Trophoblast cell (in vitro differentiated cells and primary cell): ENCODE results near the gene ZCCHC18.
"Not testable (repeated sequence)": the region's sequence is repeated elsewhere in the genome, so short reads cannot be mapped to it uniquely, and the experiment has no call there.

Source experiments
- DNase-seq, 2 donors: peaks; one replicate each; pipeline ENCODE4 v3.0.0-alpha.2; 2016
- H2AFZ ChIP-seq: 2 replicates; pipeline ENCODE4 v1.6.1; 2013; ENCODE audit warnings: low read length, moderate library complexity, mild to moderate bottlenecking; ENCODE audit not compliant: insufficient read depth, poor library complexity
- H2AK5ac ChIP-seq: 2 replicates; pipeline ENCODE4 v1.6.1; 2013; ENCODE audit warnings: mild to moderate bottlenecking, low read length
- H2BK120ac ChIP-seq: 2 replicates; pipeline ENCODE4 v1.6.1; 2013; ENCODE audit warnings: low read length, mild to moderate bottlenecking, moderate library complexity; ENCODE audit not compliant: insufficient read depth, poor library complexity
- H2BK12ac ChIP-seq: 2 replicates; pipeline ENCODE4 v1.6.1; 2013; ENCODE audit warnings: mild to moderate bottlenecking, low read length, moderate library complexity
- H2BK5ac ChIP-seq: 2 replicates; pipeline ENCODE4 v1.6.1; 2013; ENCODE audit warnings: low read length, low read depth, moderate library complexity, mild to moderate bottlenecking; ENCODE audit not compliant: poor library complexity
- H3K14ac ChIP-seq: 2 replicates; pipeline ENCODE4 v1.6.1; 2013; ENCODE audit warnings: mild to moderate bottlenecking, low read length
- H3K18ac ChIP-seq: 2 replicates; pipeline ENCODE4 v1.6.1; 2013; ENCODE audit warnings: mild to moderate bottlenecking, low read length
- H3K23ac ChIP-seq: 2 replicates; pipeline ENCODE4 v1.6.1; 2013; ENCODE audit warnings: low read length
- H3K27ac ChIP-seq: 2 replicates; pipeline ENCODE4 v1.5.1; 2013; ENCODE audit warnings: low read depth, mild to moderate bottlenecking, inconsistent platforms, low read length, moderate library complexity
- H3K27me3 ChIP-seq: 2 replicates; pipeline ENCODE4 v1.6.1; 2013; ENCODE audit warnings: inconsistent platforms, mild to moderate bottlenecking, low read length, moderate library complexity; ENCODE audit not compliant: insufficient read depth
- H3K36me3 ChIP-seq, 2 experiments: 1 replicate in 1 of 2; 2 replicates in 1 of 2; pipeline ENCODE4 v1.6.1; 2013; ENCODE audit warnings: low read length in 2 of 2, mild to moderate bottlenecking in 2 of 2, moderate library complexity in 1 of 2; ENCODE audit not compliant: insufficient read depth in 2 of 2, control insufficient read depth in 1 of 2
- H3K4ac ChIP-seq: 2 replicates; pipeline ENCODE4 v1.6.1; 2013; ENCODE audit warnings: low read depth, mild to moderate bottlenecking, low read length, moderate library complexity
- H3K4me1 ChIP-seq, 2 experiments: 1 replicate in 1 of 2; 2 replicates in 1 of 2; pipeline ENCODE4 v1.6.1; 2013; ENCODE audit warnings: low read length in 2 of 2, mild to moderate bottlenecking in 2 of 2, moderate library complexity in 1 of 2; ENCODE audit not compliant: insufficient read depth in 2 of 2, control insufficient read depth in 1 of 2
- H3K4me2 ChIP-seq: 2 replicates; pipeline ENCODE4 v1.6.1; 2013; ENCODE audit warnings: inconsistent platforms, mild to moderate bottlenecking, low read length, moderate library complexity
- H3K4me3 ChIP-seq: 2 replicates; pipeline ENCODE4 v1.5.1; 2013; ENCODE audit warnings: mild to moderate bottlenecking, low read depth, low read length, inconsistent platforms
- H3K79me1 ChIP-seq: one replicate; pipeline ENCODE4 v1.6.1; 2013; ENCODE audit warnings: low read length
- H3K79me2 ChIP-seq: 2 replicates; pipeline ENCODE4 v1.6.1; 2013; ENCODE audit warnings: low read length, mild to moderate bottlenecking; ENCODE audit not compliant: control insufficient read depth, insufficient read depth, poor library complexity
- H3K9ac ChIP-seq: 2 replicates; pipeline ENCODE4 v1.6.1; 2013; ENCODE audit warnings: mild to moderate bottlenecking, low read length
- H3K9me3 ChIP-seq: 2 replicates; pipeline ENCODE4 v1.6.1; 2013; ENCODE audit warnings: low read depth, mild to moderate bottlenecking, control low read depth, inconsistent platforms, low read length; ENCODE audit not compliant: insufficient read depth
- H4K12ac ChIP-seq: 2 replicates; pipeline ENCODE4 v1.6.1; 2013; ENCODE audit warnings: low read depth, mild to moderate bottlenecking, low read length, moderate library complexity
- H4K8ac ChIP-seq: 2 replicates; pipeline ENCODE4 v1.6.1; 2013; ENCODE audit warnings: low read depth, mild to moderate bottlenecking, low read length, moderate library complexity
- H4K91ac ChIP-seq: one replicate; pipeline ENCODE4 v1.6.1; 2013; ENCODE audit warnings: low read depth, mild to moderate bottlenecking, low read length, moderate library complexity
- WGBS: extraction: QIAGEN DNeasy Blood & Tissue Kit; methylation state at CpG from one replicate; pipeline ENCODE4 v1.1.7; 2013; ENCODE audit warnings: missing lambda C conversion rate; ENCODE audit not compliant: insufficient read length, insufficient coverage; ENCODE audit errors: extremely low coverage; 5-methylcytosine and 5-hydroxymethylcytosine counted together

The ZCCHC18 gene

DNA sequence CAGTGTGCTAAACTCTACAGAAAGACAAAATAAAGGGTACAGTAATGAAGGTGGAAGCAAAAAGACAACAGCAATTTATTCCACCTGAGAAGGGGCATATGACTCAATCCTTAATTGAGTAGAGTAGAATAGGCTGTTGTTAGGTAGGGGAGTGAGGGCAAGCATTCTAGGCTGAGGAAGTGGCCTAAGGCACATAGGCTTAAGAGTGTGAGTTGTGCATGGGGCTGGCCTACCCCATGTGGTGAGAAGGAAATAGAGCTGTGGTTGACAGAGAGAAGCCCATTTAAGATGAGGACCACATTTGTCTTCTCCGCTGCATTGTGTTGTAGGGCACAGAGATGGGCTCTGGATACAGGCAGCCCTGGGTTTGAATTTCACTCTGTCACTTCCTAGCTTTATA is 3.4 kb upstream of the ZCCHC18 start:
- H2BK12ac ChIP-seq = no peak overlapping the region
- DNase-seq = no peak
- no peak overlapping the region for H3K4me2 ChIP-seq
- no peak overlapping the region for H3K23ac ChIP-seq
- H3K79me2 ChIP-seq = no peaks in the 10 kb centered on the region
- H3K9ac ChIP-seq = no peak overlapping the region
- no peak overlapping the region for H4K8ac ChIP-seq
- no peak overlapping the region for H2AFZ ChIP-seq
- H3K14ac ChIP-seq = no peak overlapping the region
- no peak overlapping the region for H4K91ac ChIP-seq
- H2AK5ac ChIP-seq = no peak overlapping the region
- WGBS = no CpG with 5 or more reads among the region's 1 CpG
- no peak overlapping the region for H2BK5ac ChIP-seq
- no peak overlapping the region for H3K27ac ChIP-seq
- peaks cover 0 to 2% of the 10 kb centered on the region in 2 experiments for H3K4me1 ChIP-seq
- H3K18ac ChIP-seq = no peak overlapping the region
- H3K4ac ChIP-seq = no peak overlapping the region
- no peaks in the 10 kb centered on the region for H3K36me3 ChIP-seq
- no peak overlapping the region for H2BK120ac ChIP-seq
- no peak overlapping the region for H4K12ac ChIP-seq
- no peaks in the 10 kb centered on the region for H3K27me3 ChIP-seq
- peaks cover 2% of the 10 kb centered on the region for H3K79me1 ChIP-seq
- no peaks in the 10 kb centered on the region for H3K9me3 ChIP-seq
- H3K4me3 ChIP-seq = no peak overlapping the region

DNA sequence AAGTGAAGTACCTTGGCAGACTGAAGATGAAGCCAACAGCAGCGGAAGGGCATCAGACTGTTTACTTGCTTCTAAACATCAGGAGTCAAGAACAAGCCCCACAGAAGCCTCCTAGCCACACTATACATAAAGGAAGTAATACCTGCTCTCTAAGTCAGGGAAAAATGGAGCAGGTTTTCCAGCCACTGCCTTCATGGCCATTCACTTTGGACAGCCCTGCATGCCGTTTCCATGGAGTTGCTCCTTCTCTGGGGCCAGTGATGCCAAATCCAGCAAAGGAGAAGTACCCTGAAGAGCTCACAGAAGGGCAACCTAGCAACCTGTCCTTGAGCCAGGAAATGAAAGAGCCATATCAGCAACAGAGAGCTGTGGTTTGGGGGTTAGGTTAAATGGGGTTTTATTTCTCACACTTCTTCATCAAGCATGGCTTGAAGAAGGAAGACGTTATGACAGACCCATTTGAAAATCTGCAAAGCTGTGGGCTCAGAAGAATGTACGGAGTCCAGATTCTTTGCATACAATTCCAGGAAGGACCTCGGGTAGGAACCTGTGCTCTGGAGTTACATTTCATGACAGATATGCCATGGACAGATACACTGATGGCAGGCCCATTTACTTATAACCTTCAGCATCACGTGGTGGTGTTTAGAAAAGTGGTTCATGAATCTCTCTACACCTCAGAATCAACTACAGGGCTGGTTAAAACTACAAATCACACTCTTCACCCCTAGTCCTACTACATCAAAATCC is 1.7 kb upstream of the ZCCHC18 start:
- H2AK5ac ChIP-seq, H2AFZ ChIP-seq, H2BK120ac ChIP-seq, H4K12ac ChIP-seq, H2BK12ac ChIP-seq, H3K79me2 ChIP-seq, H3K27me3 ChIP-seq, H3K14ac ChIP-seq, H3K23ac ChIP-seq, H3K18ac ChIP-seq, H3K27ac ChIP-seq, H3K9ac ChIP-seq, H4K8ac ChIP-seq, H3K4ac ChIP-seq, H3K36me3 ChIP-seq, H3K4me3 ChIP-seq, H3K4me1 ChIP-seq, H4K91ac ChIP-seq, H3K9me3 ChIP-seq, H3K4me2 ChIP-seq, DNase-seq, H2BK5ac ChIP-seq, H3K79me1 ChIP-seq: not testable (repeated sequence)
- WGBS = no CpG with 5 or more reads among the region's 6 CpGs

DNA sequence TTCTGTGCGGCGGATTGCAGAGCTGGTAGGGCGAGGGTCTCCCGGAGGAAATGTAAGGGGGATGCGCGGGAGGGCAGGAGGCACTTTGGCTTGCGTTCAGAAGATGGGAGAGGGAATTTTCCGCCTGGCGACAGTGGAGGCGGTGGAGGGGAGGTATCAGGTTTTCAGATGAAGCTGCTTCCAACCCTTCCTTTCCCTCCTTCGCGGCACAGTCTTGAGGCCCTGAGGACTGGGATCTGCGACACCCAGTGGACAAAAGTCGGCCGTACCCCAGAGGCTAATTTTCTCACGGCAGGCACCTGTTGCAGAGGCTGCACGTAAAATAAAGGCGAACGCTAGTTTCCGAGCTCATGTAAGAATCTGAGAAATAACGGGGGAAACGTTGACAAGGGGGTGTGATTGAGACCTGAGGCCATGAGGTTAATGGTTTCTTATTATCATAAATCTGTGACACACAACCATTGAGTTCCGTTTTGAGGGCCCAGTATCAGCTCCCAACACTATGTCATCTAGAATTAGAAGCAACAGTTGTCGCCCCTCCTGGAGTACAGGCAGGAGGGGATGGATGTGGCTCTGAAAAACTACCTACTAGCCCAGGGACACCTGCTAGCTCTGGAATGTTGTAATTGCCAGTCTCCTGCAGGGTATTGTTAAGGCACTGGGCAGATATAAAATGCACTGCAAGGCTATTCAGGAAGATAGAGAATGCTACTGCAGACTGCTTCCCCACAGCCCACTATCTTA is 1.1 kb downstream of the ZCCHC18 start:
- no peak overlapping the region for H4K8ac ChIP-seq
- no peak overlapping the region for H3K4me3 ChIP-seq
- H4K91ac ChIP-seq = no peak overlapping the region
- no peak overlapping the region for H3K27ac ChIP-seq
- no peak overlapping the region for H3K23ac ChIP-seq
- H4K12ac ChIP-seq = no peak overlapping the region
- H3K79me1 ChIP-seq = peaks cover 2% of the 10 kb centered on the region
- H2BK12ac ChIP-seq = no peak overlapping the region
- H3K18ac ChIP-seq = no peak overlapping the region
- no peak overlapping the region for H3K4ac ChIP-seq
- no CpG with 5 or more reads among the region's 24 CpGs for WGBS
- H2BK120ac ChIP-seq = no peak overlapping the region
- H2AK5ac ChIP-seq = no peak overlapping the region
- H2AFZ ChIP-seq = no peak overlapping the region
- H3K27me3 ChIP-seq = no peaks in the 10 kb centered on the region
- no peak overlapping the region for H2BK5ac ChIP-seq
- H3K4me2 ChIP-seq = peak overlapping the region; percentile 95
- H3K9me3 ChIP-seq = no peaks in the 10 kb centered on the region
- DNase-seq = peak in 1 of 2 donors; percentile 36
- peaks cover 0 to 2% of the 10 kb centered on the region in 2 experiments for H3K4me1 ChIP-seq
- H3K79me2 ChIP-seq = no peaks in the 10 kb centered on the region
- no peak overlapping the region for H3K14ac ChIP-seq
- H3K36me3 ChIP-seq = no peaks in the 10 kb centered on the region
- H3K9ac ChIP-seq = no peak overlapping the region

DNA sequence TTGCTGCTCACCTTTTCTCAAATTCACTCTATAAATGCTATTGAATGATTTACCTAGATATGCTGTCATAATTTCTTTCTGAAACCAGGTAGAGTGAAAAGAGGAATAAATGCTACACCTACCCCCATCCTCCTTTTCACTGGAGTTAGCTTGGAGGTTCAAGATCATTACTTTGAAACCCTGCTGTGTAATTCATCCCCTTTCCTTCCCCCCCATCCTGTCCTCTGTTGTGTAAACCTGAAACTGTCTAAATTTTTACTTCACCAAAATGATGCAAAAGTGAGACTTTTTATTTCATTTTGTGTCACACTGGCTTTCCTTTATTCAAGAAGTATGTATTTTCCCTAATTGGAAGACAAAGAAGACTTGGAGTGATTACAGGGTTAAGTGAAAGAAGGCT is 5.4 kb downstream of the ZCCHC18 start:
- Histone ChIP-seq H4K12ac (no peak overlapping the region), H2BK120ac (no peak overlapping the region), H3K79me2 (no peaks in the 10 kb centered on the region), H3K27me3 (no peaks in the 10 kb centered on the region), H3K18ac (no peak overlapping the region), H3K4me2 (no peak overlapping the region), H2AK5ac (no peak overlapping the region), H3K4me3 (no peak overlapping the region), H2BK12ac (no peak overlapping the region), H3K4me1 (peaks cover 0 to 2% of the 10 kb centered on the region in 2 experiments), H4K8ac (no peak overlapping the region), H2BK5ac (no peak overlapping the region), H3K4ac (no peak overlapping the region), H3K27ac (no peak overlapping the region), H3K36me3 (no peaks in the 10 kb centered on the region), H3K9me3 (no peaks in the 10 kb centered on the region), H3K9ac (no peak overlapping the region), H3K14ac (no peak overlapping the region), H4K91ac (no peak overlapping the region), H3K23ac (no peak overlapping the region), H3K79me1 (no peaks in the 10 kb centered on the region), H2AFZ (no peak overlapping the region)
- DNase-seq = no peak
